ENCODE results near the gene MN1. TPM values are rescaled to one million over a fixed set of nuclear protein-coding genes. Genes with fewer than 3 reads are reported as not detected.

The MN1 gene
- total and polyA plus RNA-seq, 7 donors, result under 0.01 to 21.3 (median 6.4) TPM

DNA sequence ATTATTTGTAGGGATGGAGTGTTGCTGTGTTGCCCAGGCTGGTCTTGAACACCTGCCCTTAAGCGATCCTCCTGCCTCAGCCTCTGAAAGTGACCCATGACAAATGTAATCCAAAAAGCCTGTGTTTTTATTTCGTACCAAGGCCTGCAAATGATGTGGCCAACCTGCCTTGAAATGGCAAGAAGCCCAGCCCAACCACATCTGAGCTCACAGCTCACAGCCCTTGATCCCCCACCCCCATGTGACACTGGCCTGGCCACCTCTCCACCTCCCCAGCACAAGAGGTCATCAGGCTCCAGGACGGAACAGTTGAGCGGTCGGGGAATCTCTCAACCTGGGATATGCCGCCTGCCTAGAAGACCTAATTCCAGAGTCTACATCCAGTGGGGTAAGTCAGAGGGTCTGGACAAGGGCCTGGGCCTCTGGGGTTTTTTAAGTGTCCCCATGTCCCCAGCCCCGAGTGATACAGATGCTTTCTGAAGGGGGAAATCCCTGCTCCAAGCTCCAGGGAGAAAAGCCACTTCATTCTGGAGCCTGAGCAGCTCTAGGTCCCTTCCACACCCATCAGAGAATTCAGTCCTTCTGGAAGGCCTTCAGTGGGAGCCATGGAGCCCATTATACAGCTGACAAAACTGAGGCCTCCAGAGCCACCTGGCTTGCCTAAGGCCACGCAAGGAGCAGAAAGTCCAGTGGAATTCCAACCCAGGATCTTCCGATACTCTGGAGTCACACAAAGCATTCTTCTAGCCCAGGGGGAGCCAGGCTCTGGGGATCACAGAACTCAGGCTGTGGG lies 70.7 kb downstream of the MN1 start:
- H3K36me3 ChIP-seq, result no peaks in the 10 kb centered on the region
- 87 to 89% methylated on average over 9 of the region's 9 CpGs for WGBS, 2 donors
- H3K27ac ChIP-seq, result no peak overlapping the region
- H3K27me3 ChIP-seq, result no peaks in the 10 kb centered on the region
- H3K4me1 ChIP-seq, result peaks cover 0 to 7% (median 0%) of the 10 kb centered on the region in 4 donors
- H3K4me3 ChIP-seq, result no peak overlapping the region
- DNase-seq, result peak; percentile 25
- H3K9me3 ChIP-seq, result no peaks in the 10 kb centered on the region
- intact Hi-C loops (cut with DNase I), result no loop called here
- TF ChIP-seq POLR2AphosphoS5 (IDR thresholded peaks at IDR 0.05) (no peak), EP300 (IDR thresholded peaks at IDR 0.05) (no peak), POLR2A (IDR thresholded peaks at IDR 0.05) (no peak)
- TF ChIP-seq, protein P1, sequence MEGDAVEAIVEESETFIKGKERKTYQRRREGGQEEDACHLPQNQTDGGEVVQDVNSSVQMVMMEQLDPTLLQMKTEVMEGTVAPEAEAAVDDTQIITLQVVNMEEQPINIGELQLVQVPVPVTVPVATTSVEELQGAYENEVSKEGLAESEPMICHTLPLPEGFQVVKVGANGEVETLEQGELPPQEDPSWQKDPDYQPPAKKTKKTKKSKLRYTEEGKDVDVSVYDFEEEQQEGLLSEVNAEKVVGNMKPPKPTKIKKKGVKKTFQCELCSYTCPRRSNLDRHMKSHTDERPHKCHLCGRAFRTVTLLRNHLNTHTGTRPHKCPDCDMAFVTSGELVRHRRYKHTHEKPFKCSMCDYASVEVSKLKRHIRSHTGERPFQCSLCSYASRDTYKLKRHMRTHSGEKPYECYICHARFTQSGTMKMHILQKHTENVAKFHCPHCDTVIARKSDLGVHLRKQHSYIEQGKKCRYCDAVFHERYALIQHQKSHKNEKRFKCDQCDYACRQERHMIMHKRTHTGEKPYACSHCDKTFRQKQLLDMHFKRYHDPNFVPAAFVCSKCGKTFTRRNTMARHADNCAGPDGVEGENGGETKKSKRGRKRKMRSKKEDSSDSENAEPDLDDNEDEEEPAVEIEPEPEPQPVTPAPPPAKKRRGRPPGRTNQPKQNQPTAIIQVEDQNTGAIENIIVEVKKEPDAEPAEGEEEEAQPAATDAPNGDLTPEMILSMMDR (IDR thresholded peaks at IDR 0.05), result no peak

DNA sequence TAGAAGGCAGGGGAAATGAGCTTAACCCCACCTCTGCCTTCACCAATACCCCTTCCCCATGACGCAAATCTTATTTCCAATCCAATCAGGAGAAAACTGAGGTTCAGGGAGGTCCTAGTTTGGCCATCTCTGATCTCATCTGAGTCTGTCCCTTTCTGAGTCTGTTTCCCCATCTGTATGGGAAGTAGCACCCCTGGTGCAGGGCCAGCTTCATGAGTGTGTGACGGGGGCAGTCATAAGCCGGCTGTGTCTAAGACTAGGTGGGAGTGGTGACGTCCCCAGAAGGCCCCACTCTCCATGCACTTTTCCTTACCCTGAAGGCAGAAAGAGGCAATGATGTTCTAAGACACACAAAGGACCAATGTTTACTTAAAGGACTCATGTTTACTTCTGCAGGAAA lies 72.3 kb downstream of the MN1 start:
- TF ChIP-seq POLR2A (IDR thresholded peaks at IDR 0.05) (no peak), EP300 (IDR thresholded peaks at IDR 0.05) (no peak), POLR2AphosphoS5 (IDR thresholded peaks at IDR 0.05) (no peak)
- TF ChIP-seq, protein P1 (IDR thresholded peaks at IDR 0.05), result no peak
- intact Hi-C loops (cut with DNase I), result no loop called here
- 78 to 86% methylated on average over 4 of the region's 4 CpGs for WGBS, 2 donors

DNA sequence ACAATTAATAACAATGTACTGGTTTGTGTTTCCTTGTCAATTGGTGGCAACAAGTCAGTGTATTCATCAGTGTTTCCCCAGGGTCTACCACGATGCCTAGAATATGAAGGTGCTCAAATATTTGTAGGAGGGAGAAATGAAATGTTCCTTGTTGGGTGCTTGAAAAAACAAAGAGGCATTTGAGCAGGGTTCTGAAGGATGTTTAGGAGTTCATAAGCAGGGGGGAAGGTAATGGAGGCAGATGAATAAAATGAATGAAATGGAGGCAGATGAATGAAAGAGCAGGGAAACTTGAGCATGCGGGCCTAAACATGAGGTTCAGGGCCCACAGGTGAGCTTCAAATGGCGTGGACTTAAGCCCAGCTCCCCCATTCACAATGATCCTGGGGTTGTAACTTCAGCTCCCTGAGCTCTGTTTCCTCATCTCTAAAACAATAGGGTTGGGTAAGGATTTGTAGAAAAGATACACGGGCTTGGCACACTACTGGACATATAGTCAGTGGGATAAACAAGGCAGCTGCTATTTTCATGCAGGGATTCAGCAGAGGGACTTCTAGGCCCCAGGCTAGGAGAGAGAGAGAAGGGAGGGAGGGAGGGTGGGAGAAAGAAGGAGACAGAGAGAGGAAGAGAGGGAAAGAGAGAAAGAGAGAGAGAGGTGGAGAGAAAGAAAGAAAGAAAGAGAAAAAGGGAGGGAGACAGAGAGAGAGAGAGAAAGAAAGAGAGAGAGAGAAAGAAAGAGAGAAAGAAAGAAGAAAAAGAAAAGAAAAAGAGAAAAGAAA lies 73.7 kb downstream of the MN1 start:
- no peak for DNase-seq
- H3K27ac ChIP-seq, result peak overlapping the region in 3 of 4 donors; percentile 31 to 67 (median 44)
- H3K4me1 ChIP-seq, result peaks cover 0 to 7% (median 0%) of the 10 kb centered on the region in 4 donors
- no peaks in the 10 kb centered on the region for H3K27me3 ChIP-seq
- TF ChIP-seq POLR2A (IDR thresholded peaks at IDR 0.05), result no peak
- TF ChIP-seq, protein P1 (IDR thresholded peaks at IDR 0.05), result no peak
- TF ChIP-seq POLR2AphosphoS5 (IDR thresholded peaks at IDR 0.05), result no peak
- no peak for TF ChIP-seq EP300 (IDR thresholded peaks at IDR 0.05)
- no peak overlapping the region for H3K4me3 ChIP-seq
- WGBS, 2 donors, result 80 to 88% methylated on average over 4 of the region's 4 CpGs
- intact Hi-C loops (cut with DNase I), result no loop called here
- no peaks in the 10 kb centered on the region for H3K36me3 ChIP-seq
- no peaks in the 10 kb centered on the region for H3K9me3 ChIP-seq

More for the DNA sequence above, 72.3 kb downstream of the MN1 start:
- Histone ChIP-seq H3K27ac (no peak overlapping the region), H3K27me3 (no peaks in the 10 kb centered on the region), H3K9me3 (no peaks in the 10 kb centered on the region), H3K4me3 (no peak overlapping the region), H3K36me3 (no peaks in the 10 kb centered on the region), H3K4me1 (peaks cover 0 to 7% (median 0%) of the 10 kb centered on the region in 4 donors)
- no peak for DNase-seq

DNA sequence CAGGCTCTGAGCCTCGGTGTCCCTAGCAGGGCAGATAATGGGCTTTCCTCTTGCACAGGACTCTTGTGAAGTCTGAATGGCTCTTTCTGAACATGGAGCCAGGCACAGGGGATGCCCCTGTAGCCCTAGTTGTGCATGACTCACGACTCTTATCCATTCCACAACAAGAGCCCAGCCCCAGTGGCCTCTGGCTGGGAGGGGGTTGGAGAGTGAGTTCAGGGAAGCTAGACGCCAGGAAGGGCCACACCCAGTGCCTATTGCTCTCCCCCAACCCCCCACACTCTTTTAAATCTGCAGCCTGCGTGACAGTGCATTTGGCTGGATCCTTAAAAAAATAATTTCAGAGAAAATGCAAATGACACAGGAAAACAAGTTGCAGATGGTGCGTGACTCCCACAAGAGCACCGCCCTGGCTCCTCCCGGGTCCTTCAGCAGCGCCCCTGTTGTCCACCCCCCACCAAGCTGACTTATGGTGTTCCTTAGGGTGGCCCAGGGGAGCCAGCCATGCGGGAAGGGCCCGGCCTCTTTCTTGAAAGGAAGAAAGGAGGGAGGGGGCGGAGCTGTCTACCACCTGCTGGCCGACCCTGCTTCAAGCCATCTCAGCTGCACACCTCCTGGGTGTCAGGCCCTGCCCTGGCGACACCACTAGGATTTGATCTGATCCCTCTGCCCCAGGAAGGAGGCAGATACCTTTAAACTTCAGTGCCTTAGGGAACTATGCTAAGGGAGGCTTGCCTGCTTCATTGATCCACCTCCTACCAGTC lies 74.7 kb downstream of the MN1 start:
- Histone ChIP-seq H3K9me3 (no peaks in the 10 kb centered on the region), H3K27me3 (no peaks in the 10 kb centered on the region), H3K4me3 (no peak overlapping the region), H3K4me1 (peaks cover 0 to 7% (median 0%) of the 10 kb centered on the region in 4 donors), H3K36me3 (no peaks in the 10 kb centered on the region), H3K27ac (peak overlapping the region; percentile 31 to 67 (median 48))
- intact Hi-C loops (cut with DNase I), result no loop called here
- TF ChIP-seq, protein P1 (IDR thresholded peaks at IDR 0.05), result no peak
- no peak for TF ChIP-seq POLR2A (IDR thresholded peaks at IDR 0.05)
- TF ChIP-seq EP300 (IDR thresholded peaks at IDR 0.05), result no peak
- TF ChIP-seq POLR2AphosphoS5 (IDR thresholded peaks at IDR 0.05), result no peak
- 21 to 31% methylated on average over 13 of the region's 13 CpGs for WGBS, 2 donors
- DNase-seq, result peak; percentile 75

Data from sigmoid colon (tissue), 7 donors.